Glutamatergic neuron (in vitro differentiated cells): ENCODE data around the gene BCAT1. TPM values are rescaled to one million over a fixed set of nuclear protein-coding genes. Genes with fewer than 3 reads are reported as not detected.

Source experiments
- DNase-seq: peaks from one replicate; pipeline ENCODE4 v3.0.0; 2022
- H3K27ac Mint-ChIP-seq: one replicate; pipeline ENCODE4 v1.8.0; 2020; ENCODE audit warnings: mild to moderate bottlenecking, mixed read lengths, inconsistent platforms; ENCODE audit not compliant: unreplicated experiment
- H3K27me3 Mint-ChIP-seq: one replicate; pipeline ENCODE4 v1.8.0; 2020; ENCODE audit warnings: mild to moderate bottlenecking, moderate library complexity, mixed read lengths, inconsistent platforms; ENCODE audit not compliant: unreplicated experiment
- H3K36me3 Mint-ChIP-seq: one replicate; pipeline ENCODE4 v1.8.0; 2020; ENCODE audit warnings: mild to moderate bottlenecking, mixed read lengths, inconsistent platforms; ENCODE audit not compliant: unreplicated experiment
- H3K4me1 Mint-ChIP-seq: one replicate; pipeline ENCODE4 v1.8.0; 2020; ENCODE audit warnings: mild to moderate bottlenecking, low read depth, mixed read lengths, inconsistent platforms; ENCODE audit not compliant: unreplicated experiment
- H3K4me3 Mint-ChIP-seq: one replicate; pipeline ENCODE4 v1.8.0; 2020; ENCODE audit warnings: mild to moderate bottlenecking, mixed read lengths, inconsistent platforms; ENCODE audit not compliant: unreplicated experiment
- H3K9me3 Mint-ChIP-seq: one replicate; pipeline ENCODE4 v1.8.0; 2020; ENCODE audit warnings: mild to moderate bottlenecking, moderate library complexity, mixed read lengths, inconsistent platforms; ENCODE audit not compliant: unreplicated experiment
- CTCF ChIP-seq: fragments of 200-600 bp; sonication (generic); IDR thresholded peaks from one replicate; pipeline ENCODE4 v1.5.0; 2021; ENCODE audit not compliant: partially characterized antibody, unreplicated experiment
- long read RNA-seq: library from polyadenylated mRNA; unstranded; transcript quantifications from one replicate; pipeline ENCODE4 v2.0.0, GENCODE V29; 2020; ENCODE audit not compliant: unreplicated experiment
- total RNA-seq: library from RNA; stranded (reverse); fragmentation: NEBNext Ultra II Directional; extraction: Animal tissue kit (Norgen Biotek cat#: 25700); gene quantifications from one replicate; pipeline ENCODE4 v1.2.1, GENCODE V29; 2021; ENCODE audit not compliant: unreplicated experiment

Gene BCAT1
- 401 TPM for total RNA-seq
- long read RNA-seq, full-length matches to known transcripts = 37 of 57 reads
- long read RNA-seq, partial matches to known transcripts = 5 of 57 reads
- long read RNA-seq, other reads (novel, unspliced or antisense) = 15 of 57 reads

DNA sequence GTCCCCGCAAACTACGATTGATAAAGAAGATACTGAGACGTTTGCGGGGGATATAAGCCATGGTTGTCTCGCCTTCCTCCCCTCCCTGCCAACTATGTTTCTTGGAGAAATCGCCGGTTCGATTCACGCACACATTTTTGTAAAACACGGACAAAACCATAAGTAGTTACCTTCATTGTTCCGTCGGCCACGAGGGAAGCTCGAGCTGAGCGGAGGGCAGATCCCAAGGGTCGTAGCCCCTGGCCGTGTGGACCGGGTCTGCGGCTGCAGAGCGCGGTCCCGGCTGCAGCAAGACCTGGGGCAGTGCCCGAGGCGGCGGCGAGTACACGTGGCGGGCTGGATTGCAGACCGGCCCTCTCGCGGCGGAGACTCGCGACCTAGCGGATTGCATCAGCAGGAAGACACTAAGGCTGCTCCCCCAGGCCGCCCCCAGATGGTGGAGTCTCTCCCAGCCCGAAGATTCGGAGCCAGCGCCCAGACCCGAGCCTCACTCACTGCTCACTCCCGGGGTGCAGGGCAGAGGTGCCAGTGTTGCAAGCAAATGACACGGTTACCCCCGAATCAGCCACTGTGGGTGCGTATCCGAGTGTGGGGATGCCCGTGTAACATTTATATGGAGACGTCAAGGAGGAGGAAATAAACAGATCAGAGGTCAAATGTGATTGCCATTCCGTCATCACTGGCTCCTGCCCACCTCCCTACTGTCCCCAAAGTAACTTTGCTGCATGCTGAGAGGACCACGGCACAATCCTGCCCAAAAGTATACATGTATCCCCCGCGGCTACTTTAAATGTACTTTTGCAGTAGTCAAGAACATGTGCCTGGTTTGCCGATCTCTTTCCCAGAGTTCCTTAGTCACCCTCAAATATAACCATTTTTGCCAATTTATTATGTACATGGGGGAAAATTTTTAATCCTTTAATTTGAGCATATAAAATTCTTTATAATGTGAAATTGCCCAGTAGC is at the start of gene BCAT1:
Gene BCAT1 (minus strand): TSS at position 345 of the 966 bp plus-strand sequence. CDS start 169 bp downstream, at position 176.
- no peaks in the 10 kb centered on the region for H3K36me3 Mint-ChIP-seq
- H3K27ac Mint-ChIP-seq = peak within 1 kb of the TSS; percentile 95
- peaks cover 13% of the 10 kb centered on the region for H3K27me3 Mint-ChIP-seq
- H3K9me3 Mint-ChIP-seq = peaks cover 28% of the 10 kb centered on the region
- peaks cover 25% of the 10 kb centered on the region for H3K4me1 Mint-ChIP-seq
- peak; percentile 91 for DNase-seq
- peak within 1 kb of the TSS; percentile 91 for H3K4me3 Mint-ChIP-seq
- no peak for TF ChIP-seq CTCF

- Mint-ChIP-seq H3K27me3 (no peaks in the 10 kb centered on the region), H3K36me3 (no peaks in the 10 kb centered on the region), H3K27ac (no peak overlapping the region), H3K9me3 (peaks cover 1% of the 10 kb centered on the region), H3K4me3 (no peak overlapping the region), H3K4me1 (peaks cover 8% of the 10 kb centered on the region)
- DNase-seq = no peak
- TF ChIP-seq CTCF = no peak
Observed at GRCh38 chr12:24997970-24998582, 49.2 kb upstream of the BCAT1 start.

- H3K36me3 Mint-ChIP-seq = no peaks in the 10 kb centered on the region
- no peak overlapping the region for H3K4me3 Mint-ChIP-seq
- peaks cover 1% of the 10 kb centered on the region for H3K9me3 Mint-ChIP-seq
- H3K27me3 Mint-ChIP-seq = no peaks in the 10 kb centered on the region
- no peak for TF ChIP-seq CTCF
- H3K27ac Mint-ChIP-seq = no peak overlapping the region
- no peak for DNase-seq
- peaks cover 8% of the 10 kb centered on the region for H3K4me1 Mint-ChIP-seq
Observed at GRCh38 chr12:24997496-24997895, 48.6 kb upstream of the BCAT1 start.

GRCh38 chr12:24996820-24997219 is 47.9 kb upstream of the BCAT1 start:
- no peak for TF ChIP-seq CTCF
- DNase-seq = no peak
- Mint-ChIP-seq H3K27ac (no peak overlapping the region), H3K4me1 (peaks cover 8% of the 10 kb centered on the region), H3K27me3 (no peaks in the 10 kb centered on the region), H3K4me3 (no peak overlapping the region), H3K36me3 (no peaks in the 10 kb centered on the region), H3K9me3 (peaks cover 1% of the 10 kb centered on the region)
